ENCODE measurements around the gene MAML3. TPM values are rescaled to one million over a fixed set of nuclear protein-coding genes. Genes with fewer than 3 reads are reported as not detected.

MAML3 gene
- total and polyA plus RNA-seq, 2 of the 13 experiments (the other 11 are each of a cell fraction or from before 2014, with no cell fraction given): 0.05 to 0.13 TPM

GRCh38 chr4:140019619-140020347, 134.2 kb downstream of the MAML3 start (continued):
- TF ChIP-seq HNF1A (IDR thresholded peaks at IDR 0.05; ENCODE audit: low read depth) (peak; percentile 98), HNF1A (CRISPR knock-in tag; IDR thresholded peaks at IDR 0.05; ENCODE audit: borderline replicate concordance) (peak; percentile 98), MEIS2 (CRISPR knock-in tag; IDR thresholded peaks at IDR 0.05) (0 out of 2 replicates have a peak, but pooled peaks have one; percentile 41), HDAC2 (CRISPR knock-in tag; IDR thresholded peaks at IDR 0.05) (peak; percentile 63), ETV5 (CRISPR knock-in tag; IDR thresholded peaks at IDR 0.05; ENCODE audit: borderline replicate concordance) (0 out of 2 replicates have a peak, but pooled peaks have one; percentile 17), REPIN1 (CRISPR knock-in tag; IDR thresholded peaks at IDR 0.05; ENCODE audit: borderline replicate concordance, low read depth) (no peak), TBX3 (IDR thresholded peaks at IDR 0.05; ENCODE audit: borderline replicate concordance) (peak; percentile 62; the same call in 1 of the 2 replicates), HNRNPUL1 (IDR thresholded peaks at IDR 0.05; ENCODE audit: low read depth, low read length) (peak; percentile 74; the same call in 1 of the 2 replicates), HNF4G (IDR thresholded peaks at IDR 0.05; ENCODE audit: borderline replicate concordance, low read depth, low read length) (peak; percentile 58; the same call in 1 of the 2 replicates), HNF4G (CRISPR knock-in tag; IDR thresholded peaks at IDR 0.05; ENCODE audit: borderline replicate concordance, low read depth) (no peak), GTF3A (CRISPR knock-in tag; conservative IDR thresholded peaks at IDR 0.05) (no peak), TRIM22 (IDR thresholded peaks at IDR 0.05) (no peak), PHF5A (CRISPR knock-in tag; IDR thresholded peaks at IDR 0.05; ENCODE audit: low read depth, unreplicated experiment) (no peak), FOXK1 (CRISPR knock-in tag; IDR thresholded peaks at IDR 0.05; ENCODE audit: borderline replicate concordance, low read depth) (peak; percentile 62; the same call in 1 of the 2 replicates), FOXA1 (IDR thresholded peaks at IDR 0.05) (peak; percentile 74), FOXA1 (CRISPR knock-in tag; IDR thresholded peaks at IDR 0.05) (peak; percentile 95)
- TF ChIP-seq, protein P1, sequence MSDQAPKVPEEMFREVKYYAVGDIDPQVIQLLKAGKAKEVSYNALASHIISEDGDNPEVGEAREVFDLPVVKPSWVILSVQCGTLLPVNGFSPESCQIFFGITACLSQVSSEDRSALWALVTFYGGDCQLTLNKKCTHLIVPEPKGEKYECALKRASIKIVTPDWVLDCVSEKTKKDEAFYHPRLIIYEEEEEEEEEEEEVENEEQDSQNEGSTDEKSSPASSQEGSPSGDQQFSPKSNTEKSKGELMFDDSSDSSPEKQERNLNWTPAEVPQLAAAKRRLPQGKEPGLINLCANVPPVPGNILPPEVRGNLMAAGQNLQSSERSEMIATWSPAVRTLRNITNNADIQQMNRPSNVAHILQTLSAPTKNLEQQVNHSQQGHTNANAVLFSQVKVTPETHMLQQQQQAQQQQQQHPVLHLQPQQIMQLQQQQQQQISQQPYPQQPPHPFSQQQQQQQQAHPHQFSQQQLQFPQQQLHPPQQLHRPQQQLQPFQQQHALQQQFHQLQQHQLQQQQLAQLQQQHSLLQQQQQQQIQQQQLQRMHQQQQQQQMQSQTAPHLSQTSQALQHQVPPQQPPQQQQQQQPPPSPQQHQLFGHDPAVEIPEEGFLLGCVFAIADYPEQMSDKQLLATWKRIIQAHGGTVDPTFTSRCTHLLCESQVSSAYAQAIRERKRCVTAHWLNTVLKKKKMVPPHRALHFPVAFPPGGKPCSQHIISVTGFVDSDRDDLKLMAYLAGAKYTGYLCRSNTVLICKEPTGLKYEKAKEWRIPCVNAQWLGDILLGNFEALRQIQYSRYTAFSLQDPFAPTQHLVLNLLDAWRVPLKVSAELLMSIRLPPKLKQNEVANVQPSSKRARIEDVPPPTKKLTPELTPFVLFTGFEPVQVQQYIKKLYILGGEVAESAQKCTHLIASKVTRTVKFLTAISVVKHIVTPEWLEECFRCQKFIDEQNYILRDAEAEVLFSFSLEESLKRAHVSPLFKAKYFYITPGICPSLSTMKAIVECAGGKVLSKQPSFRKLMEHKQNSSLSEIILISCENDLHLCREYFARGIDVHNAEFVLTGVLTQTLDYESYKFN (CRISPR knock-in tag; conservative IDR thresholded peaks at IDR 0.05): peak; percentile 94
- TF ChIP-seq, protein P2, sequence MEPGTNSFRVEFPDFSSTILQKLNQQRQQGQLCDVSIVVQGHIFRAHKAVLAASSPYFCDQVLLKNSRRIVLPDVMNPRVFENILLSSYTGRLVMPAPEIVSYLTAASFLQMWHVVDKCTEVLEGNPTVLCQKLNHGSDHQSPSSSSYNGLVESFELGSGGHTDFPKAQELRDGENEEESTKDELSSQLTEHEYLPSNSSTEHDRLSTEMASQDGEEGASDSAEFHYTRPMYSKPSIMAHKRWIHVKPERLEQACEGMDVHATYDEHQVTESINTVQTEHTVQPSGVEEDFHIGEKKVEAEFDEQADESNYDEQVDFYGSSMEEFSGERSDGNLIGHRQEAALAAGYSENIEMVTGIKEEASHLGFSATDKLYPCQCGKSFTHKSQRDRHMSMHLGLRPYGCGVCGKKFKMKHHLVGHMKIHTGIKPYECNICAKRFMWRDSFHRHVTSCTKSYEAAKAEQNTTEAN (CRISPR knock-in tag; conservative IDR thresholded peaks at IDR 0.05): 0 out of 2 replicates have a peak, but pooled peaks have one; percentile 40

Measured in HepG2 (cell line).